Stimulated activated CD4-positive, alpha-beta T cell treated with anti-CD3 and anti-CD28 coated beads, Interleukin-12 subunit alpha, Interleukin-12 subunit beta, amount 100 ng/mL, for 48 hours (primary cell): ENCODE results near the gene CDH13.

Experiments used
- DNase-seq, 3 donors: peaks; one replicate each; pipeline ENCODE4 v3.0.0-alpha.2; 2020; ENCODE audit warnings: low read depth in 2 of 3, low spot score in 1 of 3

The CDH13 gene

DNA sequence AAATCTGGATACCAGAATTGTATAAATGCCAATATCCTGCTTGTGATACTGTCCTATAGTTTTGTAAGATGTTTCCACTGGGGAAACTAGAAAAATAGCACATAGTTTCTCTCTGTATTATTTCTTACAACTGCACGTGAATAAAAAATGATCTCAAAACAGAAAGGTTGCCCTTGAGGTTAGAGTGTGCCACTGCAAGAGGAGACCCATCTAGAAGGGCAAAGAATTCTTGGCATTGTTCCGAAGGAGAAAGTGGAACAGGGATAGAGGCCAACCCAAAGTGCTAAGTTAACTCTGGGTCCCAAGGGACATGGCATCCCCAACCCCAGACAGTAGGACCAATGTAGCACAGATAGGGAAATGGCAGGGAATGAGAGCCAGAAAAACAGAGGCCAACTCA, 703.5 kb downstream of the CDH13 start:
- no peak for DNase-seq

DNA sequence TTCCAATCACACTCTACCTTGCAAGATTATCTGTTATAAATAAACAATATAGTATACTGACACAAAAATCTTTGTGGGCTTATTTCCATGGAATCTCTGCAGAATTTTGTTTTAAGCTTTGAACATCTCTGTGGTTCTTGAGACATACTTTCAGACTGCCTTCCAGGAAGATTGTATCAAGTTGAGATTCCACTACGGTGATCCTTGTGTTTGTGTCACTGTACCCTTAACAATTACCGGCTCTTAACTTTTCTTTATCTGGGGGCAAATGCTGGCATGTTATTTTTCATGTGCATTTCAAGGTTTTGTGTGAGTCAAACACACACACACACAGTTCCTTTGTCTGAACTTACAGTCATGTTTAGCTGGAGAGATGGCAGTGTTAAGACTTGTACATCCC, 708.3 kb downstream of the CDH13 start:
- no peak for DNase-seq

DNA sequence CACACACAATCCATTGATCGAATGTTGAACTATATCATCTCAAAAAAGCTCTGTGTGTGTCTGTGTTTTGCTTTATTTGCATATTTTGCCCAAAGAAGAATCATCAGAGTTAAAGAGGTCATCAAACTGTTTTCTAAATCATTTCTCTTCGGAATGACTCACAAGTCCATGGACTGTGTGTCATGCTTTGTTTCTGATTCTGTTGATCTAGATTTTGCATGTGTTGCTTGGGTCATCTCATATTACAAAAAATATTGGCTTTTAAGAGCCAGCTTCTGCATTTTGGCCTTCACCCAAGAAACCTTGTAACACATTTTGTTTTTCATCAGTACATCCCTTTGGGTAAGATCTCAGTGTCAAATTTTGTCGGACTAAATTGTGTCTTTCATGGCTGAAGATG, 709.8 kb downstream of the CDH13 start:
- DNase-seq: no peak

DNA sequence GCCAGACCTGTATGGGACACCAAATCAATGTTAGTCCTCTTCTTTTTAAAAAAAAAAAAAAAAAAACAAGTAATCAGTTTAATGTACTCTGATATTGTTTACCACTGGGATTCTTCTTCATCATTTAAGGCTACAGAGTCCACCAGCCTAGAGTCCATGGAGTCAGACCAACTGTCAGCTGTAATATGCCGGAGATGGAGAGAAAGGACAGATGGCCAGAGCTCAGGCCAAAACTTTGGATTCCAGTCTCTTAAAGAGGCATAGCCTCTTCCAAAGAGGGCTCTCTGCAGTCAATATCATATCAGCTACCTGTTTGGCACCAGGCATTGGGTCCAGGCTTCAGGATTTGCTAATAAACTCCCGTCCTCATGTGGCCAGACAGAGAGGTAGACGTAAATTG, 711.4 kb downstream of the CDH13 start:
- no peak for DNase-seq

DNA sequence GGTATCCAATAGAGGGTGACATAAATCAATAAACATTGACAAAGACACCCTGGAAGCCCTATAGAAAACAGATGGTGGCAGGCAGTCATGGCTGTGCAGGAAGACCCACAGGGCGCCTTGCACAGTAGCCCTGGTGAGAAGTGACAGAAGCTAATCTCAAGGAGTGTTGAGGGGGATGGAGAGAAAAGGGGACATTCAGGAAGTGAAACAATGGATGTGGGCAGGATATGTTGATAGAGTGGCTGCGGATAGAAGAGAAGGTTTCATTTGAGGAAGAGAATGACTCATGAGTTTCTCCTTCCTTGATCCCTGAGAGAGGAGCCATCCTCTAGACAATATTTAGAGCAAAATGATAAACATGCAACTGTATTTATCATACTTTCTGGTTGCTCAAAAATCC, 712.2 kb downstream of the CDH13 start:
- DNase-seq: no peak

DNA sequence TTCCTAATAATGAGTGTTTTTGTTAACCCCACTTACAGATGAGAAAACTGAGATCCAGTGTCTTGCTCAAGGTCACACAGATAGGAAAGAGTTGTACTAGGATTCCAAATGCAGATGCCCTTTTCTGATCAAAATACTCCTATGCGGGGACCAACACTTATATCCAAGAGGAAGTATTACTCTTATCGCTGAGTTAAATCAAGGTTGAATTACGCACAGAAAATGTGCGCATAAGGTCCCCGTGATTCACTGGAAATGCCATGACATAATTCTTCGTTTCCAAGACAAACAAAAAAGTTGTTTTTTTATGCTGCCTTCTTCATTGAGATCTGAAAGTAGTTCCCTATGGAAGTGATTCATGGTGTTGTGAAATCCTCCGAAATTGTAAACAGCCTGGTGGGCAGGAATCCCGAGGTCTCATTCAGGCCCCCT, 717.2 kb downstream of the CDH13 start:
- no peak for DNase-seq

DNA sequence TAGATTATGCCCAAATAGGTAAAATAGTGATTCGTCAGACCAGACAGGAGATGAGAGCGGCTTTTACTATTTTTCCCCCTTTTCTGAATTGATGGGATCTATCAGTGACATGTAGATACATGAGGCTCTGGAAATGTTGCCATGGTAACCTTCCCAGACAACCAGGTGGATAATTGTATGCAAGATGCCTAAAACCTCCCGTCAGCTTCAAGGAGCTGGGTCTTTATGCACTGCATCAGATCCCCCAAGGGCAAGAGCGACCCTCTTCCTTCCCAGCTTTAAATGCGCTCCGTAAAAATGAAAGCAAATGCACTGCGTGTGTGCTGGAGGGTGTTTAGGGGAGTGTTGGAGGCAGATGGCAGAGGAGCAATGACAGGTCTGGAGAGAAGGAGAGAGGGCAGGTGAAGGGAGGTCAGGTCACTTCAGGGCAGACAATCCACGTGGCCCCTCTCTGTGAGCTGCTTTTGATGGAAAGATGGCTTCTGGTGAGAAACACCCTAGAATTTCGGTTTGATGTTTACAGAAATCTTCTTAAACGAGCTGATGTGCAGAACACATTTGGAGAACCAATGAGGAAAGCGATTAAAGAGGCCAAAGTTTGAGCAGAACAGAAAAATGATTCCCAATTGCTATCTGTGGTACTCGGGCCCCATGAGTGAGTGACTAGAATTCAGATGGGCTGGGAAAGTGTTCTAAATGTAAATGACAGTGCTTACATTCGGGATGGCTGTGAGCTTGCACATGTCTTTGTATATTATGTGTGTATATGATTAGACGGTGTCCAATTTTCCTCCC, 719.3 kb downstream of the CDH13 start:
- DNase-seq: no peak

DNA sequence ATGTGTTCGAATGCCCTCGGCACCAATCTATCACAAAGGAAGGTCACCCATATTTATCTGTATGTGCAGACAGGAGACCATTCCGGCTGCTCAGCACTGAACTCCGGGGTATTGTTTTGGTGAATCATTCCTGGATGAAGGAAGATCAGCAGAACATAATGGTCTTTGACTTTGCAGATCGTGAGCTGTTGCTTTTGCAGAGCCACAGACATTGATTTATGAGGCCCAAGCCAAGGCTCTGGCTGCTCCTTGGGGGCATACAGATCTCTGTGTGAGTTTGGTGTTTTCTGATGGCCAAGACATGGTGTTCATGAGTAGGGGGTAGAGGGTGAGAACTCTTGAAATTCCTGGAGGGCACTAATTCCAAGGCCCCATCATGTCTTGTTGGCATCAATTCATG, 722.2 kb downstream of the CDH13 start:
- DNase-seq: no peak

DNA sequence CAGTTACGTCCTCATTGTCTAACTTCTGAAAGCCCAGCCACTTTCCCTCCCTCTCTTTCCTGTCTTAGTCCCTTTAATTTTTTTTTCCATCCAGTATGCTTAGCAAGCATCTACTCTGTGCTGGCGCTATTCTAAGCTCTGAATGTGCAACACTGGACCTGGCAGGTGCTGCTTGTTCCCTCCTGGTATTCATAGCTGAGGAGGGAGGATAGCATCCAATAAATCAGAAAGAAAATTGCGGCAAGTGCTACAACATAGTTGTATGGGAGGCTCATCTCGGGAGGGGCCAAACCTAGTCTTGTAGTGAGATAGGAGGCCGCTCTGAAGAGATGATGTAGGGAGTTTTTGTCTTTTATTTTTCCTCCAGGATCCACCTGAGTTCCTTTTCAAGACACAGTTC, 723.7 kb downstream of the CDH13 start:
- no peak for DNase-seq

DNA sequence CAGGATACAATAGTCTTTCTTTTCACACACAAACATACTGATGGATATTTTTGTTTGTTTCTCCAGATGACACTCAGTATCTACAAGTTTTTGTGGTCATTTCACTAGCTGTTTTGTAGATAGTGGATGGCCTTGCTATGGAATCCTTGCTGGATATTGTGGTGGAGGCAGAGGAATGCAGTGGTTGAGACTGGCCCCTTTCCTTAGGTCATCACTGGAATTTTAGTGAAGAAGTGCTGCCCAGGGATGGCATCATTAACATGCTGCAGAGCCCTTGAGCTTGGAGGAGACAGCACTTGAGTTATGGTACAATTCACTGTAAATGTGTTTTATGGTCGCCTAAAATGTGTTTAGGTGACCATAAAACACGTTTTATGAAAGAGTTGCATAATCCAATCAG, 725.1 kb downstream of the CDH13 start:
- DNase-seq: no peak

DNA sequence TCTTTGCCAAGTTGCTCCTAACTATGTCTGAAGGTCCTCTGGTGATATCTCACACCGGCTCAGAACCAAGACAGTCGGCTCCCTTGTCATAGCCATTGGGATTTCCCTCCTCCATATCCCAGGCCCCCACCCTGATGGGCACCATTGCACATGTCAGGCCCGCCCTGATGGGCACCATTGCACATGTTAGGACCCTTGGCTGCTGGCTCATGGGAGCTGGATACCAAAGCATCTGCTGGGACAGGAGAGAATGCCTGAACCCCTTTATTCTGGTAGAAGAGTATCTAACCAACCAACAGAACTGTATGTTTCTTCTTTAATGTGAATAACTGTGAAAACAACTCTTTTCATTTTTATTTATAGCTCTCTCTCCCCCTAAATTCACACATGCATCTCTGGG, 726.5 kb downstream of the CDH13 start:
- no peak for DNase-seq

DNA sequence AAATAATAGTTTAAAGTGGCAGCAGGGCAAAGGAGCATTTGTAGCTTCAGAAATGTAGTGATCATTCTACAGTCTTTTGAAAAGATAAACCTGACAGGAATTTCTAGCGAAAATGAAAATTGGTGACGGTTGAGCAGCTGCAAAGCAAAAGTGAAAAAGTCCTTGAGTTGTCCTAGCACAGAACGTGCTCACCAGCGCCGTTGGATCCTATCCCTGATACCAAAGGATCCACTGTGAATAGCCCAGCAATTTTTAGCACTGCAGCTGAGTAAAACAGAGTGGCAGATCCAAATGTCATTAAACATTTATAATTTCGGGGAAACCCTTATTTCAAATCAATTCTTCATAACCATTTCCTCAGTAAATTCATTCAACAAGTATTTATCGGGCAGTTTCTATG, 727.2 kb downstream of the CDH13 start:
- no peak for DNase-seq

DNA sequence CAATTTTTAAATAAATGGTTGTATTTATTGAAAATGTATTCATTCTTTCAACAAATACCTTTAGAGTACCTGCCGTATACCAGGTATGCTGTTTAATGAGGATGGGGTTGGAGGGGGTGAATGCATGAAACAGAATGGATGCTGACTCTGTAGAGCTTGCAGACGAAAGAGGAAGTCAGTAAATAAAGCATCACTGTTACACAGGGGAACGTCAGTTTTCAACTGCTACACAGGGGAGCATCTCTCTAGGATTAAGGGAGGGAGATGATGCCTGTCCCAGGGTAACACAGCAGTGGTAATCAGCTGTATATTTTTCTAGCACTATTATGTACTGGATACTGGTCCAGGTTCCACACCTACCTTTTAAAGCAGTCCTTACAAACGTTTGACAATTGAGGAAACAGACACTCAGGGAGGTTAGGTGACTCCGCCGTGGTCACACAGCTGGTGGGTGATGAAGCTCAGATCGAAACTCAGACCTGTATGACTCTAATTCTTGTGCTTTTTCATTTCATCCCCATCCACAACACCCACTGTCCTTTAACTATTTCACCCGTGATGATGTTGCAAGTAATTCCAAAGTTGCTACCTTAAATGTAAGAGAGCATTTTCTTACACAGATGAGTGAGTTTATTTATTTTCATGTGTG, 728.9 kb downstream of the CDH13 start:
- DNase-seq: no peak

DNA sequence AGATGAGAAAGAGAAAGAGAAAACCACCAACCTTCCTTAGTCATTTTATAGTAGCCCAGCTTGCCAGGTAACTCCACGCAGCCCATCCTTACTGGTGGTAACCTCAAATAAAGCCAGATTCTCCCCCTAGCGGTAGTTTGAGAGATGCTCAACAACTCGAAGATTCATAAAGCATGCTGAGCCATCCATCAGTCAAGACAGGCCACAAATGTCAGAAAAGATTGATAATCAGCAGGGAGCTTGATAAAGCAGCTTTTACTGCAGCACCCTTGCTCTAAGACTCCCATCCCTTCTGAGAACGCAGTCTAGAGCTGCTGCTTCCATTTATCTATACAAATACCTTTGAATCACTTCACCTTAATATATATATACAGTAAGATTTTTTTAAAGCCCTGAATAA, 729.5 kb downstream of the CDH13 start:
- DNase-seq: peak in 1 of 3 donors; percentile 0

DNA sequence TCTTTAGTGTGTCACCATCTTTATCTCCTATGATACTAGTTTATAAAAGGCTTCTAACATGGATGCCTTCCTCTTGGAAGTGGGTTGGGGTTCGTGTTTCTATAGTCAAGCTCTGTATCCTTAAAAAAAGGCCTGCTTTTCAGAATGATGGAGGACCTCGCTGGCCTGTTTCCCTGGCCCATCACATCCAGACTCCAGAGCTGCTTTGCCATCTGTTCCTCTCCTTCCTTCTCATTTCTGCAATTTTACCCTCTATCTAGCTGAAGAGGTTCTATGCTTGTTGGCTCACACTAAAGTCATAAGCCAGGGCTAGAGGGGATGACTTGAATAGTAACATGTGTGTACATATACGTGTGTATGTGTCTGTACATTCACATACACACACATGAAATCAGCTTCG, 730.2 kb downstream of the CDH13 start:
- no peak for DNase-seq

DNA sequence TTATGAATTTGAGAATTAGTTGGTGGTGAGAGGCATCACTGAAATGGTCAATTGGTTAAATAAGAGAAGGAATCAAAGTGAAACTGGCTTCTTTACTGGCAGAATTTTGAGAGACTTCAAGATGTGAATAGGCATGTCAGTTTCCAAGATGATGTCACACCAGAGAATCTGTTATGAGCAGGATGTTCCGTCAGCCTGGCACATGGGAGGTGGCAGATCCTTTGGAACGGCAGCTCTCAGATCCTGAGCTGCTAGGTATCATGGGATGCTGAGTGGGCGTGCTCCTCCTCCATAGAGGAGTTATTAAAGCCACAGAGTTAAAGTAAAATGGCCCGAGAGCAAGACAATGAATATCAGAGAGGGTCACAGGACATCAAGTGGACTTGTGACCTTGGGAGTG, 736.8 kb downstream of the CDH13 start:
- DNase-seq: no peak

DNA sequence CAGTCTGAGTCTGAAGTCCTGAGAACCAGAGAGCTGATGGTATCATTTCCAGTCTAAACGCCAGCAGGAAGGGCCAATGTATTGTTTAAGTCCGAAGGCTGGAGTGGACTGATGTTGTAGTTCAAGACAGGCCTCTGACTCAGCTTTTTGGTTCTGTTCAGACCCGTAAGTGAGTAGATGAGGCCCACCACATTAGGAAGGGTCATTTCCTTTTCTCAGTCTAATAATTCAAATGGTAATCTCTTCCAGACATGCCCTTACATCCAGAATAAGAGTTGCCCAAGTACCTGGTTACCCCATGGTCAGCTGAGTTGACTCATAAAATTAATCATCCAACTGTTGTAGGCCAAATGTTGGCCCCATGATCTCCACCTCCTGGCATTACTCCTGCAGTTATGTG, 738.4 kb downstream of the CDH13 start:
- DNase-seq: no peak

DNA sequence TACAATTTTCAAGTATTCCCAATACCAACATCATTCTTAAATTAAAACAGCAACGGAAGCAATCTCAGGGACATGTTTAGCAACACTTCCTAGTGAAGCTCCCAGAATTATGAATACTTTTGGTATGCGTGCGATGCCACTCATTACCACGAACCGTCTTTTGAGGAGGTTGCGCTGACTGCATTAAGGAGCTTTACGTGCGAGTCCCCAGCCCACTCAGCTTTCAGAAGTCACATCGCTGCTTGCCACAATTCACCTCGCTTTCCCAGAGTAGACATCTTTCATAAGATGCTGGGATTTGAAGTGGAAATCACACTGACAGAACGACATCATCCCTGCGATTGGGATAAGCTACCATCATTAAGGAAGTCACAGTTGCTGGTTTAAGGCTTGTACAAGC, 739.5 kb downstream of the CDH13 start:
- DNase-seq: no peak

DNA sequence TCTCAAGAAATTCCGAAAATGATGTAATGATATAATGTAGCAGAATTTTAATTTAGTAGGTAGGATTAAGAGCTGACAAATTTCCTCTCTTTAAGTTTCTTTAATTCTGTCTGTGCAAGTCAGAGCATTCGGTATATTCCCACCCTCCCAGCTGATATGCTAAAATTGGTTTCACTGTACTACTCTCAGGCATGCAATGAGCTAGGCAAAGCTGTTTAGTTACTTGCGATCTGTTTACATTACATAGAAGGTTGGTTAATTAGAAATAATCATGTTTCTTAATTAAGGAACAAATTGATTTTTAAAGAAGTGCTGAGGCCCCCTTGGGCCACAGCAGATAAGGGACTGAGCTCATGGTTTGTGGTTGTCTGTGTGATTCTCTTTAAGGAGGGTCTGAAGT, 748.2 kb downstream of the CDH13 start:
- DNase-seq: no peak

DNA sequence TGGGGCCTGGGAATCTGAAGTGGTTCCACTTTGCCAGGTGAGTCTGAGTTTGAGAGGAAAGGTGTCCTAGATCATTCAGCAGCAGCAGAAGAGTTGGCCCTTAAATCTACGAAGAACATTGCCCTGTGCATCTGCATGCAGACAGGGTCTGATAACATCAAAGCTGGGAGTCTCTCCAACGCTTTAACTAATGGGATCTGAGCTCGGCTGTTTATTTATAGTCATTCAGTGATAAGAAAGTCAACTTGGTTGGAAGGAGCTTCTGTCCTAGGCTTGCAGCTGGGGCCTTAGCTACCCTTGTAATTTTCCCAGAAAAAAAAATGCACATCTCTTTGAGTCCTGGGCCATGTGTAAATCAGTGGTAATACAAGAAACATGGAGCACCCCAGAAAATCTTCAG, 763.0 kb downstream of the CDH13 start:
- no peak for DNase-seq

DNA sequence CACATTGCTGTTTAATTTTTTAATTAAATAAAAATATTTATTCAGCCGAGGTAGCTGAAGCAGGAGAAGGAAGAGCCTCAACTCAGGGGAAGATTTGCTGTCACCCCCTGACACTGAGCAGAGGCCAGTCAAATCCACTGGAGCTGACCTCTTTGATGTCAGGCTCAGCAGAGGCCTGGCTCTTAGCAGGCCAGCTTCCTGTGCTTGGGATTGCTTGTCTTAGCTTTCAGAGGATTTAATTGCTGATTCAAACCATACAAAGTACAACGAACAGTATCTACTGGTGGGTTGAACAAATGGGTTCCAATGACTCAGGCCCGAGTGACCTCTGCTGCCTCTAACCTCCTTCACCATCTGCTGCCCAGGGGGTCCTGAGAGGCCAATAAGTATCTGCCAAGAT, 764.0 kb downstream of the CDH13 start:
- DNase-seq: no peak

DNA sequence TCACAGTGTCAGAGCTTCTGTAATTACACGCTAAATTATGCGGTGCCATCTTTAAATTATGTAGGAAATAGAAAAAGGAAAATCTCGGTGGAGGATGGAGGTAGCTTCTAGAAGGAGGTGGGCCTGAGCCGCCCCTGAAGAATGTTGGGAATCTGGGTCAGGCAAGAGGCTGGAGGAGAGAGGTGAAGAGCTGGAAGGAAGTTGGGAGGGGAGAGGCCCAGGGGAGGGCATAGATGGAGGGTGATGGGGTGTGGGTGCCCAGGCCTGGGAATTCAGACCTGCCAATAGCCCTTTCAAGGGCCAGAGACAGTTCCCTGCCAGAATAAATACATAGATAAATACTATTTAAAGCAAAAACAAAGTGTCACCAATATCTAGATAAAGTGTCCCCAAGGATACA, 766.0 kb downstream of the CDH13 start:
- DNase-seq: no peak
